K562 (cell line): ENCODE measurements around the gene KRT82. TPM values are rescaled to one million over a fixed set of nuclear protein-coding genes. Genes with fewer than 3 reads are reported as not detected.

Source experiments
- ATAC-seq: fragments of 200-7000 bp; cut with Tn5 transposase; 3 replicates; pipeline ENCODE4 v1.9.1; 2020; ENCODE audit warnings: moderate library complexity
- BruUV-seq: library from RNA; stranded (reverse); fragments of 400-500 nt; replicated peaks from 2 replicates; lab custom pipeline; 2021; lab: Mats Ljungman, UMichigan
- CTCF ChIA-PET: fragments of 300-600 bp; formaldehyde crosslinking; extraction: SDS; loops from one replicate; lab custom pipeline; 2021; ENCODE audit warnings: low intra/inter-chr PET ratio; lab: Yijun Ruan, JAX
- POLR2A ChIA-PET: fragments of 300-600, 350-650 bp; sonication (Branson Sonifier 250); formaldehyde crosslinking; extraction: SDS; loops from one replicate; lab custom pipeline; 2021; ENCODE audit warnings: antibody characterized with exemption, inconsistent platforms; lab: Yijun Ruan, JAX
- DNase-seq, 4 experiments: peaks; one replicate each; pipeline versions ENCODE4 v3.0.0 to v3.0.0-alpha.2; 2011 to 2018; ENCODE audit warnings: low spot score in 3 of 4, mixed read lengths in 3 of 4; ENCODE audit errors: extremely low read depth in 1 of 4
- FAIRE-seq: peaks from 2 replicates; lab custom pipeline; 2011; peaks lifted over from hg19 to GRCh38; lab: Jason Lieb, UNC
- H2AFZ ChIP-seq: 2 replicates; pipeline ENCODE4 v1.6.0; 2011; ENCODE audit warnings: low read depth, low read length, control low read depth, inconsistent platforms
- H3K27ac ChIP-seq: fragments of 200-600 bp; 3 replicates; pipeline ENCODE4 v1.8.0; 2011; ENCODE audit warnings: low read depth, mild to moderate bottlenecking, control low read depth, inconsistent platforms, low read length, moderate library complexity, mixed read lengths; ENCODE audit errors: extremely low read depth
- H3K27me3 ChIP-seq, 2 experiments: fragments of 300-600 bp in 1 of 2; 2 replicates in 1 of 2; 3 replicates in 1 of 2; pipeline versions ENCODE4 v1.6.0 to v1.8.0; 2011; ENCODE audit warnings: inconsistent platforms in 2 of 2, low read length in 2 of 2, mild to moderate bottlenecking in 1 of 2, mixed read lengths in 1 of 2, moderate library complexity in 1 of 2; ENCODE audit not compliant: control insufficient read depth in 2 of 2, insufficient read depth in 2 of 2
- H3K36me3 ChIP-seq: fragments of 300-600 bp; 3 replicates; pipeline ENCODE4 v1.8.0; 2011; ENCODE audit warnings: mild to moderate bottlenecking, low read length, inconsistent platforms; ENCODE audit not compliant: control insufficient read depth, insufficient read depth
- H3K4me1 ChIP-seq, 2 experiments: fragments of 200-600 bp in 1 of 2; replicated peaks in 1 of 2; 2 replicates in 1 of 2; 3 replicates in 1 of 2; pipeline versions ENCODE4 v1.5.1 to v1.8.0; 2011; ENCODE audit warnings: inconsistent platforms in 2 of 2, low read length in 2 of 2, mild to moderate bottlenecking in 1 of 2, mixed read lengths in 1 of 2, moderate library complexity in 1 of 2; ENCODE audit not compliant: control insufficient read depth in 2 of 2, insufficient read depth in 2 of 2
- H3K4me2 ChIP-seq: 2 replicates; pipeline ENCODE4 v1.6.1; 2011; ENCODE audit warnings: low read length, control low read depth, inconsistent platforms, mixed read lengths; ENCODE audit not compliant: insufficient read depth
- H3K4me3 ChIP-seq: fragments of 200-600 bp; sonication (generic), shearing (Covaris generic); 2 replicates; pipeline ENCODE4 v1.5.1; 2016; ENCODE audit warnings: control low read depth, inconsistent platforms
- H3K79me2 ChIP-seq: fragments of 200-600 bp; 3 replicates; pipeline ENCODE4 v1.8.0; 2011; ENCODE audit warnings: low read length, inconsistent platforms; ENCODE audit not compliant: control insufficient read depth, insufficient read depth
- H3K9ac ChIP-seq, 2 experiments: 2 replicates each; pipeline versions ENCODE4 v1.6.0 to v1.6.1; 2011; ENCODE audit warnings: low read depth in 2 of 2, low read length in 2 of 2, control low read depth in 1 of 2, inconsistent platforms in 1 of 2, mild to moderate bottlenecking in 1 of 2, mixed read lengths in 1 of 2; ENCODE audit not compliant: insufficient read depth in 1 of 2
- H3K9me1 ChIP-seq: one replicate; pipeline ENCODE4 v1.6.0; 2011; ENCODE audit warnings: inconsistent platforms, mild to moderate bottlenecking, low read length, moderate library complexity; ENCODE audit not compliant: control insufficient read depth, insufficient read depth
- H3K9me3 ChIP-seq: replicated peaks from 2 replicates; pipeline ENCODE4 v1.5.1; 2011; ENCODE audit warnings: low read depth, low read length, inconsistent platforms; ENCODE audit not compliant: control insufficient read depth, insufficient read depth
- H4K20me1 ChIP-seq: replicated peaks from 2 replicates; pipeline ENCODE4 v1.6.1; 2011; ENCODE audit warnings: low read length, inconsistent platforms, mixed read lengths; ENCODE audit not compliant: control insufficient read depth, insufficient read depth
- ASH1L ChIP-seq: fragments of 450-650 bp; IDR thresholded peaks from 2 replicates; pipeline ENCODE4 v1.6.1; 2018; ENCODE audit warnings: borderline replicate concordance, mild to moderate bottlenecking, low read depth; ENCODE audit not compliant: partially characterized antibody
- DIDO1 ChIP-seq: fragments of 450-650 bp; IDR thresholded peaks from 2 replicates; pipeline ENCODE4 v1.6.1; 2016; ENCODE audit warnings: low read depth, missing biosample characterization, missing genetic modification characterization
- NUFIP1 ChIP-seq: fragments of 450-650 bp; IDR thresholded peaks from 2 replicates; pipeline ENCODE4 v1.6.1; 2018; ENCODE audit not compliant: partially characterized antibody
- WHSC1 ChIP-seq: IDR thresholded peaks from one replicate; pipeline ENCODE4 v1.6.1; 2012; ENCODE audit warnings: low read length, control low read depth, inconsistent platforms
- WGBS: fragments of 100-300 bp; shearing (Covaris generic); methylation state at CpG from one replicate; pipeline ENCODE4 v1.1.6; 2016; ENCODE audit warnings: low coverage, mixed read lengths; ENCODE audit not compliant: insufficient coverage; ENCODE audit errors: missing lambda C conversion rate; 5-methylcytosine and 5-hydroxymethylcytosine counted together
- in situ Hi-C: fragments of 300-500 bp; cut with MboI; formaldehyde crosslinking; loops from 4 replicates; pipeline ENCODE4 v1.15.0; 2018; ENCODE audit warnings: inconsistent platforms, mixed read lengths
- intact Hi-C: fragments of 100-400 bp; cut with micrococcal nuclease; formaldehyde crosslinking; loops from 2 replicates; pipeline ENCODE4 v1.14.2; 2022
- polyA plus RNA-seq, 8 experiments: library from polyadenylated mRNA; depleted of rRNA in 4 of 8; stranded (reverse) in 5 of 8; unstranded in 3 of 8; fragments of >200 nt; fragmentation: Nextera tagmentation in 2 of 8; fragmentation: Illumina TruSeq in 1 of 8; extraction: Ambion mirVana in 2 of 8; extraction: Trizol in 1 of 8; gene quantifications; 2 replicates each; pipeline versions ENCODE4 v1.2.1 to v1.2.3, GENCODE V29; 2011 to 2014; ENCODE audit warnings: inconsistent platforms in 1 of 8, missing spikeins in 1 of 8
- total RNA-seq, 7 experiments: library from RNA; depleted of rRNA in 6 of 7; stranded (reverse); fragments of >200 nt in 6 of 7; fragmentation: Illumina TruSeq in 2 of 7; extraction: Trizol in 2 of 7; gene quantifications; 2 replicates each; pipeline versions ENCODE4 v1.2.1 to v1.2.3, GENCODE V29; 2011 to 2021; ENCODE audit warnings: low replicate concordance in 1 of 7

KRT82 gene
- total and polyA plus RNA-seq, 9 of the 15 experiments (the other 6 are each of a cell fraction or from before 2014, with no cell fraction given), result not detected

DNA sequence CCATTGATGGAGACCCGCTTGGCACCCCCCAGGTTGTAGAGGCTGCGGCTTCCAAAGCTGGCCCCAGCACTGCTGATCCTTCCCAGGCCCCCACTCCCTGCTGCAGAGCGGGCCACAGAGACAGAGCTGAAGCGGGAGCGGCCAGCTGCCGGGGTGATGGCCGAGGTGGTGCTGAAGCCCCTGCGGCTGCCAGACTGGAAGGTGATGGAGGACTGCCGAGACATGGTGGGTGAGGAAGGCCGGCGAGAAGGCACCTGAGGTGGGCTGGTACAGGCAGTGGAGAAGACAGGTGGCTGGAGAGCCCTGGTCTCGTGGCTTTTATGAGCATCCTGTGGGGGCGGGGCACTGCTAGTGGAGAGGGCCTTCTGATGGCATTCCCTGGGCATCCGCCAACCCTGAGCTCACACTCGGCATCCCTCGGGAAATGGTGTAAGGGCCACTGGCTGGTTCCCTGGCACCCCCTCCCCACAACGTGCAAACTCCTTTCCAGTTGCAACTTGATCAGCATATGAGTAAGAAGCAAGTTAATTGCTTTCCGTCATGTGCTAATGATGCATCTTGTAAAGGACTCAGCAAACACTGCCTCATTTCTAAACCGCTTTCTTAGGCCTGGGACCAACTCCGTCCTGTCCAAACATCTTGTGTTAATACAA, 28.1 kb upstream of the KRT82 start, which contains the start of gene KRT75:
TSS of gene KRT75 (minus strand) at position 291 of the 653 bp plus-strand sequence. CDS start at position 224, 67 bp downstream.
- Histone ChIP-seq H3K9ac (no peak within 1 kb of the TSS; a peak in 1 of 4 replicates), H4K20me1 (0 out of 2 replicates have a peak, but pooled peaks cover 2% of the 10 kb centered on the region), H2AFZ (no peak within 1 kb of the TSS), H3K27ac (no peak within 1 kb of the TSS), H3K36me3 (no peaks in the 10 kb centered on the region), H3K4me2 (no peak within 1 kb of the TSS), H3K9me3 (no peaks in the 10 kb centered on the region), H3K27me3 (peaks cover 15 to 48% of the 10 kb centered on the region in 2 experiments), H3K79me2 (no peaks in the 10 kb centered on the region), H3K4me1 (no peaks in the 10 kb centered on the region), H3K4me3 (no peak within 1 kb of the TSS), H3K9me1 (no peaks in the 10 kb centered on the region)
- CTCF ChIA-PET, result interaction anchor here (0.6 kb wide), 1 partner anchor 452 kb away, joined by 3 read pairs; no protein-coding TSS in a partner anchor
- BruUV-seq, result no TSS peak
- in situ Hi-C loops (no loop called here), intact Hi-C loops (no loop called here)
- no peak for FAIRE-seq
- WGBS, result 2% methylated on average over 17 of the region's 20 CpGs
- TF ChIP-seq DIDO1 (tag) (no peak), WHSC1 (no peak), ASH1L (no peak), NUFIP1 (no peak)
- ATAC-seq, result no peak
- POLR2A ChIA-PET, result interaction anchor here (0.6 kb wide), 2 partner anchors 126 to 237 kb away, joined by 3 read pairs; no protein-coding TSS in a partner anchor
- DNase-seq, result no peak
